HG02943 (cell line): Measurements from ENCODE around the gene EDDM13.
"Not testable (repeated sequence)": the region's sequence is repeated elsewhere in the genome, so short reads cannot be mapped to it uniquely, and the experiment has no call there.

ENCODE experiments used
- ATAC-seq: cut with Tn5 transposase; IDR thresholded peaks from one replicate; pipeline ENCODE4 v1.9.1; 2021; ENCODE audit warnings: mild to moderate bottlenecking, low read depth, moderate library complexity; ENCODE audit not compliant: unreplicated experiment

EDDM13 gene, protein sequence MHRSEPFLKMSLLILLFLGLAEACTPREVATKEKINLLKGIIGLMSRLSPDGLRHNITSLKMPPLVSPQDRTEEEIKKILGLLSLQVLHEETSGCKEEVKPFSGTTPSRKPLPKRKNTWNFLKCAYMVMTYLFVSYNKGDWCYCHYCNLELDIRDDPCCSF

DNA sequence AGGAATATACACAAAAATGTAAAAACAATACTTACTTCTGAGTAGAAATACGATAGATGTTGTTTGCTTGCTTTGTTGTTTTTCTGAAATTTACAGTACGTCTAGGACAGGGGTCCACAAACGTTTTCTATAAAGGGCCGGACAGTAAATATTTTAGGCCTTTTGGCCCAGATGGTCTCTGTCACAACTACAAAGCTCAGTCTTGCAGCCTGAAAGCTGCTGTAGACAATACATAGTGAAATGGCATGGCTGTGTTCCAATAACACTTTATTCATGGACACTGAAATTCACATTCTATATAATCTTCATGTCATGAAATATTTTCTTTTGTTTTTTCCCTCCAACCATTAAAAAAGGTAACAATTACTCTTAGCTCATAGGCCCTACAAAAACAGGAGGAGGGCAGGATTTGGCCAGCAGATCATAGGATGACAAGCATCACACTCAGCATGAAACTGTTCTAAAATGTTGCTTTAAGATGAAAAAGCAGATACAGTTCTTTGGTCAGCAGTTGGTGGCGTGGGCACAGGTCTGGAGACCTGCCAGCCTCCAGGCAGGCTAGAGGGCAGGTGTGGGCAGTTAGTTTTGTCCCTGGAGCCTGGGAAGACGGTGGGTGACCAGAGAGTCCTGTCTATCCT, at the start of gene EDDM13:
EDDM13 (plus strand) TSS at position 588 of the 638 bp plus-strand sequence. CDS start 87 bp downstream, outside the sequence.
- no peak for ATAC-seq

DNA sequence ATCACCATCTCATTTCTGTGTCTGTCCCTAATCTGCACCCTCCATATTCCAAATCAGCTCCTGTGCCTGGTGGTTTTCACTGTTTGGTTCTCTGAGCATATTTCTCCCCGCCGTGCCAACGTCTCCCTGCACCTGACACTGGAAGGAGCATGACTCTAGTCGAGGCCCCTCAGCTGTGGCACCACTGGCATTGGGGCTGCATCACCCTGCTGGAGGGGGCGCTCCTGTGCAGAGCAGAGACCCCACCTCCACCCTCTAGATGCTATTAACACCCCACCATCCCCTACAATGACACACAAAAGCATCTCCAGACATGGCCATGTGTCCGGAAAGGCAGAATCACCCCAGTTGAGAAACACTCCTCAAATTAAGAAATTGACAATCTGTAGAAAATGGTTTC, 49.6 kb upstream of the EDDM13 start:
- ATAC-seq: no peak

DNA sequence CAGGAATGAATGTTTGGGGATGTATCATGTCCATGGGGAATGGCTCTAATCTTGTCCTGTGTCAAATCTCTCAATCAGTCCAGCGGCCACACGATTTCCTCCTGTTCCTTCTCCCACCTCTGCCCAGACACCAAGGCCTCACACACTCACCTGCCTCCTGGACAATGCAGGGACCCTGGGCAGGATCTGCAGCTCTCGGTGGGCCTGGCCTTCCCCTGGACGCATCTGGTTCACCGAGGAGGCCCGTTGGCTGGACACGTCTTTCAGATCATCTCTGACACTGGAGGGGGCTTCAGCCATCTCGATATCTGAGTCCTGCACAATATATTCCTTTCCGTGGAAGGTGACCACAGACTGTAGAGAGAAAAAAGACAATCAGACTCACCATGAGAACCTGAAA, 49.1 kb upstream of the EDDM13 start:
- ATAC-seq: no peak

DNA sequence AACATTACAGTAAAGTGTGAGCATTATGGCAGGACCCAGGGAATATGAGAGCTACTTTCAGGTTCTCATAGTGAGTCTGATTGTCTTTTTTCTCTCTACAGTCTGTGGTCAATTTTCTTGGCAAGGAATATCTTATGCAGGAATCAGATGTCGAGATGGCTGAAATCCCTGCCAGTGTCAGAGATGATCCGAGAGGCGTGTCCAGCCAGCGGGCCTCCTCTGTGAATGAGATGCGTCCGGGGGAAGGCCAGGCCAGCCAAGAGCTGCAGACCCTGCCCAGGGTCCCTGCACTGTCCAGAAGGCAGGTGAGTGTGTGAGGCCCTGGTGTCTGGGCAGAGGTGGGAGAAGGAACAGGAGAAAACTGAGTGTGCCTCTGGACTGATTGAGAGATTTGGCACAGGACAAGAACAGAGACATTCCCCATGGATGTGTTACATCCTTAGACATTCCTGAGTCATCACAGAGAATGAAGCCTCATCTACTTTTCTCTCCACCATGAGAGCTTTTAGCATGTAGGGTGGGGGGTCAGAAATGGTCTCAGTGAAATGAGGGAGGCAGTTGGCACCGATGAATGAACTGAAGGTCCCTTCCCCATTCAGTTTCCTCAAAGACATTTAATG, 27.3 kb upstream of the EDDM13 start:
- no peak for ATAC-seq

DNA sequence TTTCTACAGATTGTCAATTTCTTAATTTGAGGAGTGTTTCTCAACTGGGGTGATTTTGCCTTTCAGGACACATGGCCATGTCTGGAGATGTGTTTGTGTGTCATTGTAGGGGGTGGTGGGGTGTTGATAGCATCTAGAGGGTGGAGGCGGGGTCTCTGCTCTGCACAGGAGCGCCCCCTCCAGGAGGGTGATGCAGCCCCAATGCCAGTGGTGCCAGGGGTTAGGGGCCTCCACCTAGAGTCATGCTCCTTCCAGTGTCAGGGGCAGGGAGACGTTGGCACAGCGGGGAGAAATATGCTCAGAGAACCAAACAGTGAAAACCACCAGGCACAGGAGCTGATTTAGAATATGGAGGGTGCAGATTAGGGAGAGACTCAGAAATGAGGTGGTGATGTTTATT, 26.8 kb upstream of the EDDM13 start:
- ATAC-seq: not testable (repeated sequence)

DNA sequence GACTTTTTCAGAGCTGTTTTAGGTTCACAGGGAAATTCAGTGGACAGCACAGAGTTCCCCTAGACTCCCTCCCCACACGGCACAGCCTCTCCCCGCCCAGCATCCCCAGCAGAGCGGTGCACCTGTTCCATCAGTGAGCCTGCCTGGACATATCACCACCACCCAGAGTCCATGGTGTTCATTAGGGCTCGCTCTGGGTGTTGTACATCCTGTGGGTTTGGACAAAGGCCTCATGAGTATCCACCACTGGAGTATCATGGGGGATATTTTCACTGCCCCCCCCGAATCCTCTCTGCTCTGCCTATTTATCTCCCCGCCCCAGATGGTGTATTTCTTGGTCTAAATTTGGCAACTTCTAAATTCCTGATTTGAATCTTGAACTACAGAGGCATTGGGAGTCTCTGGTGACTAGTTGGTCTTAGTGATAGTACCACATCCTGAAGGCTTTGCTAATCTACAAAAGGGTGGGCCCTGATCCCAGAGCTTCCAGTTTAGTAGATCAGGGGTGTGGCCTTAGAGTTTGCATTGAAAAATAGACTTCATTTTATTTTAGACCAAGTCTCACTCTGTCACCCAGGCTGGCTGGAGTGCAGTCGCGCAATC, 23.7 kb upstream of the EDDM13 start:
- not testable (repeated sequence) for ATAC-seq

DNA sequence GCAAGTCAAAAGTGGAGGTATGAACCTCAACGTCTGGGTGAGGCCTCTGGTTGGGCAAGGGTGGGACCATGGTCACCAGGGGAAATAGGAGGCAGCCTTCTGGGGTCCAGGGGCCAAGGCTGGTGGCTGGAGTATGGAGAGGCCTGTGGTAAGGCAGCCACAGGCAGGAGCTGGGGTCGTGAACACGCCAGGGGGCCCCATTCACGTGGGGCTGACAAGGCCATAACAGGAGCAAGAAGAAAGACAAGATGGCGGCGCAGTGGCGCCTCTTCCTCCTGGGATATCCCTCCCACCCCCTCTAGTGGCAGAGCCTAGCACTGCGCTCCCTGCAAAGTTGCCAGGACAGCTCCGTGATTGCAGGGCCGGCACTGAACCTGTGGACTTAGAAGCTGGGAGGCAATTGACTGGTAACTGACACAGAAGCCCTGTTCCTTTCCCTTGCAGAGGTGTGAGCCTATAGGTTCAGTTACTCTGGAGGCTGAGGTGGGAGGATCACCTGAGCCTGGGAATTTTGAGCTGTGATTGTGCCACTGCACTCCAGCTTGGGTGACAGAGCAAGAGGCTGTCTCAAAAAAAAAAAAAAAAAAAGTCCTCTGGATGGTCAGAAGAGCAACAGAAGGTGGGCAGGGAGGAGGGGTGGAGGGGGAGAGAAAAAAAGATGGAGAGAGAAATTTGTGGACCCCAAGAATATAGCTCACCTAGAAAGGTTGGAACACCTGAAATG, 19.7 kb upstream of the EDDM13 start:
- ATAC-seq: no peak

DNA sequence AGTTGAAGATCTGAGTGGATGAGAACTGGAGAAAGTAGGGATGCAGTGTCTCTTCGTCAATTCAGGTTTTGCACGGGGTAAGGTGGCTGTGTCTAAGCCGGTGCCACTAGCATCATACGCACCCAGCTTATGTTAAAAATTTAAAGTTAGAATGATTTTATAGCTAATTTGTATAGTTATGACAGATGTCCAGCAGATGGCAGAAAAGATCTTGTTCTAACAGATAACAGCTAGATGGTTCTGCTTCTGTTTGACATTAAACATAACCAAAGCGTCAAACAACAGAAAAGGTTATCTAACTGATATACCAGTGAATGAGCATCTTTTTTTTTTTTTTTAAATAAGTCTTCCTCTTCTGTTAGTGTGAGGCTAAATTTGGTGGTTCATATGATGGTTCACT, 18.8 kb upstream of the EDDM13 start:
- ATAC-seq: no peak

DNA sequence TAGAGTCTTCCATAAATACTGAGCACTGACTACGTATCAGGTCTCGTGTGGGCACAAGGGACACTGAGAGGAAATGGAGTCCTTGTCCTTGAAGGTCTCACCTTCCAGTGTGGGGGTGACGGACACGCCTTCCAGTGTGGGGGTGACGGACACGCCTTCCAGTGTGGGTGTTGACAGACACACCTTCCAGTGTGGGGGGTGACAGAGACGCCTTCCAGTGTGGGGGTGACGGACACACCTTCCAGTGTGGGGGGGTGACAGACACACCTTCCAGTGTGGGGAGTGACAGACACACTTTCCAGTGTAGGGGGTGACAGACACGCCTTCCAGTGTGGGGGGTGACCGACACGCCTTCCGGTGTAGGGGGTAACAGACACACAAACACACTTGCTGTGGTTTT, 14.3 kb upstream of the EDDM13 start:
- ATAC-seq: no peak

DNA sequence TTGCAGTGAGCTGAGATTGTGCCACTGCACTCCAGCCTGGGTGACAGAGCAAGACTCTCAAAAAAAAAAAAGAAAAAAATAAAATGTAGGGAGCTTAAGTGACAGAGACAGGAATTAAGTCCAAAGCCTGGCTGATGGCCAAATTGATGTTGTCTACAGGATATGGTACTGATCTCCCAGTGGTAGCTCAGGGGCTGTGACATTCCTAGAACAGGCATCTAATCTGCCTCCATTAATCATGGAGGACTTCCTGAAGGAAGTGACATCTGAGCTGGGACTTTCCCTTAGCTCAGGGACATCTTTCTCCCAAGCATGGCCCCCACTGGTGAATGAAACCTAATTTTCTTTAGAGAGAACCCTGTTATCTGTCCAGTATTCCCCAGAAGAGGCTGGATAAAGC, 11.4 kb upstream of the EDDM13 start:
- ATAC-seq: no peak

DNA sequence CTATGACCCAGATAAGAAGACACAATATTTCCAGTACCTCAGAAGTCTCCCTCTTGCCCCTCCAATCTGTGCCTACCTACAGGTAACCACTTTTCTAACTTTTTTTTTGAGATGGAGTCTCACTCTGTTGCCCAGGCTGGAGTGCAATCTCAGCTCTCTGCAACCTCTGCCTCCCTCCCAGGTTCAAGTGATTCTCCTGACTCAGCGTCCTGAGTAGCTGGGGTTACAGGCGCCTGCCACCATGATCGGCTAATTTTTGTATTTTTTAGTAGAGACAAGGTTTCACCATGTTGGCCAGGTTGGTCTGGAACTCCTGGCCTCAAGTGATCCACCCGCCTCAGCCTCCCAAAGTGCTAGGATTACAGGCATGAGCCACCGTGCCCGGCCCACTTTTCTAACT, 10.6 kb upstream of the EDDM13 start:
- ATAC-seq: not testable (repeated sequence)

DNA sequence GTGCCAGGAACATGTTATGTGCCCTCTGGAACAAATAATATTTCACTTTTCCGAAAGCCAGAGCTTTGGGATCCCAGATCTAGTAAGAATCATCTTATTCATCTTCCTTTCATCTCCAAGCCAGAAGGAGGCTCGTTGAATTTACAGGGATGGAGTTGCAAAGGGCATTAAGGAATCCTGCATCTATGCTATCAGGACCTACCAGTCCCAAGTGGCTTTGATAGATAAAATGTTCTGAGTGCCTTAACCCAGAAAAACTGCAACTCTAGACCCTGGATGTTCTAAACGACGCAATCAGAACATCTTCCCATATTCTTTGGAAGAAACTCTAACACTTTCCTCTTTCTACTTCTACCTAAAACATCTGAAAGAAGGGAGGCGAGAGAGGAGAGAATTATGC, 9.2 kb upstream of the EDDM13 start:
- no peak for ATAC-seq

DNA sequence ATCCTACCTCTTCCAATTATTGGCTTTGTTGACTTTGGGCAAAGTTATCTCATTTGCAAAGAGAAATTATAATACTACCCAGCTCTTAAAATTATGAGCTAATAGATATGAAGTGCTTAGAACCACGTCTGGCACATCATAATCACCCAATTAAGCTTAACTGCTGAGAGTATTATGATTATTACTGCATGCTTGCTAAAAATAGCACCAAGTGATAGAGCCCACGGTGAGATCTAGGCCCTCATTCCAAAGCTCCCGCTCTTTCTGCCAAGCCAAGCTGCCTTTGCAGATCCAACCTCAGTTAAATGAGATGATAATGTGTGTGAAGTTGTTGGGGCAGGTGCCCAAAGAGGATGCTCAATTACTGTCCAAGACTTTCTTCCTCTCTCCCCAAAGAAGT, 6.5 kb upstream of the EDDM13 start:
- no peak for ATAC-seq

DNA sequence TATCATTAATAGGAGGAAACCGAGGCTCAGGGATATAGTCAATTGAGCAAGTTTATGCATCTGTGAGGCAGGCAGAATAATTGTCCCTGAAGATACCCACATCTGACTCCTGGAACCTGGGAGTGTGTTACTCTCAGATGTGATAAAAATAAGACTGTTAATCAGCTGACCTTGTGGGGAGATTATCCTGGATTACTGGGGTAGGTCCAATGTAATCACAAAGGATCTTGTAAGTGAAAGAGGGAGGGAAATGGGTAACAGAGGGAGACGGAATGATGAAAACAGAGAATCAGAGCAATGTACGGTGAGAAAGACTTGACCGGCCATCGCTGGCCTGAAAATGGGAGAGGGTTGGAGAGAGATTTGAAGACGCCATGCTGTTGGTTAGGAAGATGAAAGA, 3.2 kb upstream of the EDDM13 start:
- no peak for ATAC-seq

DNA sequence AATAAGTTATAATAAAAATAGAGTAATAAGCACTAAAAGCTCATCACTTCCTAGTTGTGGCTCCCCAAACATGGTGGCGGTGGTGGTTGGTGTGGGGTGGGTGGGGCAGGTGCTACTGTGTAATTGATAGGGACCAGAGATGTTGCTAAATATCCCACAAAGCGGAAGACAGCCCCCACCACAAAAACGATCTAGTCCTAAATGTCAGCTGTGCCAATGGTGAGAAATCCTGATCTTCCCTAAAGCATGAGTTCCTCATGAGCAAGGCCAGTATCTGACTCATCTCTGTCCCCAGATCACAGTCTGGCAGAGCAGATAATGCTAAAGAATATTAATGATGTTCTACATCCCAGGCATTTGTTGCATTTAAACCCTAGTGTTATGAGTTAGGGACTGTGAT, 1.9 kb upstream of the EDDM13 start:
- ATAC-seq: no peak

DNA sequence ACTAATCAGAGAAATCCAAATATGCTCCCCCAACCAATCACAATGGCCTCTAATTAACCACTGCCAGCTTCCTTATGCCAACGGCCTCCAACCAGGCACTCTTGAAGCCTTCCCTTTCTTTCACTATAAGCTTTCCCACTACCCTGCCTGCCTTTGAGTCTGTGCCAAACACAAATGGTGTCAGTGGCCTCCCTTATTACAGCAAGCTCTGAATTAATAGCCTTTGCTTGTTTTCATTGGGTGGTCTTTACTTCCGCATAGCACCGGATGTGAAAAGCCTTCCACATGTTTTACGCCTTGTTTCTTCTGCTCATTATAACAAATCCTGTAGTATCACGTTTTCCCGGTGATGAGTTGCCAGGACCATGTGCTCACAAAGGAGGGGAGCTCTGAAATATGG, 1.4 kb upstream of the EDDM13 start:
- no peak for ATAC-seq

DNA sequence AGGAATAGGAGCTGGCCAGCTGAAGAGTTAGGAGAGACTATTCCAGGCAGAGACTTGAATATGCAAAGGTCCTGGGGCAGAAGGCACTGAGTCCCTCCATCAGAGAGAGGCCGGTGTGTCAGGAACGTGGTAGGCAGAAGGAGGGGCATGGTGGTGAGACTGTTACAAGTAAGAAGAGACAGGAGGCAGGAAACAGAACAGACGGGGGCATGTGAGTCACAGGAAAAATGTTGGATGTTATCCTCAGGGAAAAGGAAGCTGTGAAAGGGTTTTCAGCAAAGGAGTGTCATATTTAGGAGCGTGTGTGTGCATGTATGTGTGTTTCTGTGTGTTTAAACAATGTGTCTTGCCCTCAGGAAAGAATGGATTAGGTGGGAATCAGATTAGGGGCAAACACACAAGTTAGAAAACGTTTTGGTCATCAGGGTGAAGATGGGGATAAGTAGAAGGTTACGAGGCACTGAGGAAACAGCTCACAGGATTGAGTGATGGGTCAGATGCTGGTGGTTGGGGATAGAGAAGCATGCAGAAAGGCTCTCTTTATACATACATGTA, 1.1 kb downstream of the EDDM13 start:
- ATAC-seq: no peak

DNA sequence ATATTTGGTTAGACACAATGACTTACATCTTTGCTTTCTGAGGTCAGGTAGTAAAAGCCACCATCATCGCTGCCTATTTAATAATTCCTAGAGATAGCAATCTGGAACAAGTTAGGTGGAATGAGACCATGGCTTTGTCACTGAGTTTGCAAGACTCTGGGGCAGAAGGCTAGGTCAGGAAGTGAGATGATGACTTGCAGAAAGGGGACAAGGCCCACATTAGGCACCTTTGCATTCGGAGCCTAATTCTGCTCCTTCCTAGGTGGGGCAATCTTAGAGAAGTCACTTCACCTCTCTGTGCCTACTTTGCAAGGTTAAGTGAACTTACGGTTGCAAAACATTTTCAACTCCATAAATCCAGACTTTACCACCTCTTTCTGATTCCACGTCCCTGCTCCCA, 10.3 kb downstream of the EDDM13 start:
- no peak for ATAC-seq

DNA sequence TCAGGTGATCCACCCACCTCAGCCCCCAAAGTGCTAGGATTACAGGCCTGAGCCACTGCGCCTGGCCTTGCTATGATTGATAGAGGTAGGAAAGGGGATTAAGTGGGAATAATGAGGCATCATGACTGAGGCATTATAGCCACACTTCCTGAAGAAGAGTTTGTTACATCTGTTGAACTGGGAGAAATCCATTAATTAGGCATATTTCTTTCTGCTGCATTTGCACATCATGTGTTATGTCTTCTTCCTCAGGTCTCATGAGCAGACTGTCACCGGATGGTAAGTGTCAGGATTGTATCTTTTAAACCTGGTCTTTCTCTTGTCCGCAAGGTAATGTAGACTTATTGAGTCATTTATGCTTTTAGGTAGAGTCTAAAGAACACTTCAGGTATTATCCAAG, 12.2 kb downstream of the EDDM13 start:
- no peak for ATAC-seq

DNA sequence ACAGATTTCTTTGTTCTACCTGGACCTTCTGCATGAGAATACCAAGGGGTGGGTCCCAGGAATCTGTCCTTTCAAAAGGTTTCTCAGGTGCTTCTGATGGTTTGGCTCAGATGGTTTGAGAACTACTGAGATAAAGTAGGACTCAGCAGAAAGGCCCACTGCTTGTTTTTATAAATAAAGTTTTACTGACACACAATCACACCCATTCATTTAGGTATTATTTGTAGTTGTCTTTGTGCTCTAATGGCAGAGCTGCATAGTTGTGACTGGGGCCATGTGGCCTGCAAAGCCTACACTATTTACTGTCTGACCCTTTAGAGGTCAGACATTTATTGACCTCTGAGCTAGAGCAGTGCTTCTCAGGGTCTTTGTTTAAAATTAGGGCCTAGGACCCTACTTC, 17.6 kb downstream of the EDDM13 start:
- ATAC-seq: no peak

DNA sequence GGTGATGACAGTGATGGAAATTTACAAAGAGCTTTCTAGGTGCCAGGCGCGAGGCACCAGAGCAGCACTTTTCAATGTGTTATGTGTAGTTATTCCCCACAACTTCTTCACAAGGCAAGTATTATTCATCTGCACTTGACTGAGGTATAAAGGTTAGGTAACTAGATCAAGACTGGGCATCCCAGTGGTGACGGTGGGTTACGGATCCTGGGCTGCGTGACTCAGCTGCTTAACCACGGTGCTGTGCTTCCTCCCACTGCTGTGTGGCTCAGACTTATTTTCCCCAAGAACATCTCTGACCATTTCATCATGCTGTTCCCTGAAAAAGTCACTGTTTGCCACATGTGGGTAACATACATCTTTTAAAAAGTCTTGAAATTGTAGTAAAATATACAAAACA, 19.3 kb downstream of the EDDM13 start:
- no peak for ATAC-seq
